H1 (cell line): ENCODE results near the gene CTIF. TPM values are rescaled to one million over a fixed set of nuclear protein-coding genes. Genes with fewer than 3 reads are reported as not detected.

Experiments
- CEBPB ChIP-seq: IDR thresholded peaks from 2 replicates; pipeline ENCODE4 v1.6.1; 2012; ENCODE audit warnings: low read depth, low read length
- CHD7 ChIP-seq: fragments of 300-600 bp; sonication (generic); IDR thresholded peaks from 2 replicates; pipeline ENCODE4 v1.7.1; 2012; ENCODE audit warnings: low read length, moderate library complexity, mild to moderate bottlenecking, inconsistent platforms; ENCODE audit not compliant: insufficient replicate concordance
- CREB1 ChIP-seq: IDR thresholded peaks from 2 replicates; pipeline ENCODE4 v1.6.1; 2012; ENCODE audit warnings: inconsistent platforms
- CTBP2 ChIP-seq: IDR thresholded peaks from 2 replicates; pipeline ENCODE4 v1.7.0; 2011; ENCODE audit warnings: borderline replicate concordance, mild to moderate bottlenecking, moderate library complexity, mixed read lengths, low read length; ENCODE audit not compliant: insufficient read depth, insufficient read length
- FOSL1 ChIP-seq: IDR thresholded peaks from 2 replicates; pipeline ENCODE4 v1.6.1; 2011; ENCODE audit warnings: mild to moderate bottlenecking, low read depth, low read length, moderate library complexity; ENCODE audit not compliant: insufficient read depth
- KDM1A ChIP-seq: fragments of 200-600, 300-600 bp; sonication (generic); IDR thresholded peaks from 2 replicates; pipeline ENCODE4 v1.7.1; 2016; ENCODE audit warnings: mild to moderate bottlenecking, low read length, borderline replicate concordance
- KDM4A ChIP-seq: IDR thresholded peaks from one replicate; pipeline ENCODE4 v1.7.1; 2012; ENCODE audit warnings: low read depth, mild to moderate bottlenecking, moderate library complexity, low read length, inconsistent platforms; ENCODE audit not compliant: severe bottlenecking
- POLR2AphosphoS5 ChIP-seq: IDR thresholded peaks from 2 replicates; pipeline ENCODE4 v1.6.1; 2011; ENCODE audit warnings: low read depth, low read length
- POU5F1 ChIP-seq: IDR thresholded peaks from 2 replicates; pipeline ENCODE4 v1.6.1; 2011; ENCODE audit warnings: low read depth, mild to moderate bottlenecking, low read length, moderate library complexity
- RBBP5 ChIP-seq: IDR thresholded peaks from 2 replicates; pipeline ENCODE4 v1.7.1; 2012; ENCODE audit warnings: low read depth, mild to moderate bottlenecking, inconsistent platforms, low read length, moderate library complexity, borderline replicate concordance
- polyA plus RNA-seq, 7 experiments: library from polyadenylated mRNA; depleted of rRNA in 3 of 7; stranded (reverse) in 5 of 7; unstranded in 2 of 7; fragments of >200 nt in 5 of 7; fragments of 200-250 nt in 2 of 7; gene quantifications; 1 replicate in 5 of 7; 2 replicates in 1 of 7; 4 replicates in 1 of 7; pipeline versions ENCODE4 v1.2.1 to v1.2.3, GENCODE V29; 2011 to 2013; ENCODE audit warnings: missing spikeins in 2 of 7, mixed read lengths in 2 of 7
- total RNA-seq: library from RNA; stranded (reverse); fragmentation: NEBNext Ultra II Directional; extraction: Animal tissue kit (Norgen Biotek cat#: 25700); gene quantifications from 2 replicates; pipeline ENCODE4 v1.2.1, GENCODE V29; 2021

Gene CTIF
- total and polyA plus RNA-seq, 2 of the 8 experiments (the other 6 are each of a cell fraction or from before 2014, with no cell fraction given) = 9.0 to 17.8 TPM

GRCh38 chr18:48678237-48679115, 139.6 kb downstream of the CTIF start (continued):
- TF ChIP-seq CHD7 = no peak
- no peak for TF ChIP-seq POLR2AphosphoS5
- no peak for TF ChIP-seq POU5F1
- TF ChIP-seq RBBP5 = no peak
- TF ChIP-seq KDM4A = no peak
- no peak for TF ChIP-seq FOSL1
- no peak for TF ChIP-seq KDM1A
- TF ChIP-seq CREB1 = no peak
- no peak for TF ChIP-seq CTBP2
- no peak for TF ChIP-seq CEBPB
